ENCODE measurements around the gene CRABP2. TPM values are rescaled to one million over a fixed set of nuclear protein-coding genes. Genes with fewer than 3 reads are reported as not detected.

CRABP2 gene
- total RNA-seq, 2 donors from 2014 or later, result 0.99 to 3.6 TPM

DNA sequence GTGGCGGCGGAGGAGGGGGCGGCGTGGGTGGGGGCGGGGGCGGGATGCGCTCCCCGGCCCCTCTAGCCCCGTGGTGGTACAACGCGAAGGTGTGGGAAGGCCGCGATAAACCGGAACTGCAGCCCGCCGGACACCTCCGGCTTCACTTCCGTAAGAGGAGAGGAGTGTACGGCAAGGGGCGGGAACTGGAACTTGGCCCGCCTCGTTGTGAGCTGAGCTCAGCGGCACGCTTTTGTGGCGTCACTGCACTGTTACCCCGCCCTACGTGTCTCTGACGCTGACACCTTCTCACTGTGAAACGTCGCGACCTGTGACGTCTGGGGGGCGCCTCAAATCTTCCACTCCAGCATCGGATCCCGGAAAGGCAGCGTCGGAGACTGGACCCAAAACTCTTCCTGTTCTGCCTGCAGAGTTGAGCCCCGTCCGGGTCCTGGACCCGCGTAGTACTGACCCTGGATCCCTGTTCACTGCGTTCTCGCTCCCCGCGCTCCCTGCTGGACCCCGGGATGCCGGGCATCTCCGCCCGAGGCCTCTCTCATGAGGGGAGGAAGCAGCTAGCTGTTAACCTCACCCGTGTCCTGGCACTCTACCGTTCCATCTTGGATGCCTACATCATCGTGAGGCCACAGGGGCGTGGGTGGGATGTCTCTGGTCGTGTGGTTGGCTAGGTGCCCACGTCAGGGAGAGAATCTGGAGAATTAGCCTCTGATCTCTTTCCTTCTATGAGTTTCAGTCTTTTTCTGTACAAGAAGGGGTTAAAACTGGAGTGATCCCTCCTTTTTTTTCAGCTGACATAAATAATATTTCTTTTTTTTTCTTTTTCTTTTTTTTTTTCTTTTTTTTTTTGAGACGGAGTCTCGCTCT lies 23.4 kb upstream of the CRABP2 start, which contains the start of gene ISG20L2:
TSS of gene ISG20L2 (minus strand) at position 168 of the 864 bp plus-strand sequence. CDS start 1,114 bp downstream, outside the sequence.
- intact Hi-C loops (cut with DNase I), result no loop called here
- Histone ChIP-seq H3K4me3 (peak within 1 kb of the TSS; percentile 46 to 85), H3K9me3 (no peaks in the 10 kb centered on the region), H3K27ac (peak within 1 kb of the TSS; percentile 93 to 97 (median 96)), H3K4me1 (peaks cover 50% of the 10 kb centered on the region), H3K36me3 (replicated peaks in 1 of 2; ENCODE audit: insufficient read depth in 1 of 2, low read depth in 2 of 2) (peaks cover 0 to 2% of the 10 kb centered on the region in 2 donors), H3K27me3 (no peaks in the 10 kb centered on the region)
- peak; percentile 93 for ATAC-seq
- WGBS, 2 donors, result 1 to 2% methylated on average over 21 to 49 of the region's 57 CpGs
- DNase-seq, result peak; percentile 95 to 99 (median 98)
- peak in 2 of 3 donors; percentile 56 to 61 for TF ChIP-seq POLR2A (IDR thresholded peaks at IDR 0.05)
- TF ChIP-seq, protein P1, sequence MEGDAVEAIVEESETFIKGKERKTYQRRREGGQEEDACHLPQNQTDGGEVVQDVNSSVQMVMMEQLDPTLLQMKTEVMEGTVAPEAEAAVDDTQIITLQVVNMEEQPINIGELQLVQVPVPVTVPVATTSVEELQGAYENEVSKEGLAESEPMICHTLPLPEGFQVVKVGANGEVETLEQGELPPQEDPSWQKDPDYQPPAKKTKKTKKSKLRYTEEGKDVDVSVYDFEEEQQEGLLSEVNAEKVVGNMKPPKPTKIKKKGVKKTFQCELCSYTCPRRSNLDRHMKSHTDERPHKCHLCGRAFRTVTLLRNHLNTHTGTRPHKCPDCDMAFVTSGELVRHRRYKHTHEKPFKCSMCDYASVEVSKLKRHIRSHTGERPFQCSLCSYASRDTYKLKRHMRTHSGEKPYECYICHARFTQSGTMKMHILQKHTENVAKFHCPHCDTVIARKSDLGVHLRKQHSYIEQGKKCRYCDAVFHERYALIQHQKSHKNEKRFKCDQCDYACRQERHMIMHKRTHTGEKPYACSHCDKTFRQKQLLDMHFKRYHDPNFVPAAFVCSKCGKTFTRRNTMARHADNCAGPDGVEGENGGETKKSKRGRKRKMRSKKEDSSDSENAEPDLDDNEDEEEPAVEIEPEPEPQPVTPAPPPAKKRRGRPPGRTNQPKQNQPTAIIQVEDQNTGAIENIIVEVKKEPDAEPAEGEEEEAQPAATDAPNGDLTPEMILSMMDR (IDR thresholded peaks at IDR 0.05), result peak in 1 of 7 experiments; percentile 3

DNA sequence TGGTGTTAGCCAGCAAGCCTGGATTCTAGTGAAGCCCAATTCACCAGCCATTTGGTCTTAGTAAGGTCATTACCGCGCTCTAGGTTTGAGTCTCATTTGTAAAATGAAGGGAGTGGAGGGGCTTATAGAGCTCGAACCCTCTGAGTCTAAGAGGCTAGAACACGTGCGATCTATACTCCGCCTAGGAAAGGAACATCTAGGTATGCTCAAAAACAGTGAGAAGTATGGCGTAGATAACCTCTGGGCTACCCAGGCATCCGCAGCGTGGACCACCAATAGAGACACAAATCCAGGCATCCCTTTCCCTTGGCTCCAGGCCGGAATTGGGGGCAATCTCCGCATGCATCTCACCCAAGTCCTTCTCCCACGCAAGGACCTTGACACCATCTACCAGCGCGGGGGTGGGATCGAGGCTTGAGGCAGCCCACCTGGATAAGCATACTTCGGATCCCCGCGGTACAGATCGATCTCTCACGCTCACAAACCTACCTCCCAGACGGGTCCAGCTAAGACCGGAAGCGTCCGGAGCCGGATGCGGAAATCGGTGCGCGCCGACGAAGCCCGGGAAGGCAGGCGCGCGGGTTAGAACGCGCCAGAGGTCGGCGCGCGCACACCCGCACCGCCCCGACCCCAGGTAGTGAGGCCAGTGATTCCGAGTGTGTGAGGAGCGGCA lies 22.7 kb upstream of the CRABP2 start, which contains the start of gene METTL25B:
TSS of gene METTL25B (plus strand) at position 544 of the 673 bp plus-strand sequence. CDS start 636 bp downstream, outside the sequence.
- peak within 1 kb of the TSS; percentile 93 to 97 (median 96) for H3K27ac ChIP-seq
- H3K4me1 ChIP-seq, result peaks cover 50% of the 10 kb centered on the region
- peaks cover 0 to 6% of the 10 kb centered on the region in 2 donors for H3K36me3 ChIP-seq (replicated peaks in 1 of 2; ENCODE audit: insufficient read depth in 1 of 2, low read depth in 2 of 2)
- H3K9me3 ChIP-seq, result no peaks in the 10 kb centered on the region
- intact Hi-C loops (cut with DNase I), result no loop called here
- 0% methylated on average over 7 to 36 of the region's 46 CpGs for WGBS, 2 donors
- H3K27me3 ChIP-seq, result no peaks in the 10 kb centered on the region
- TF ChIP-seq POLR2A (IDR thresholded peaks at IDR 0.05), result peak; percentile 21 to 78 (median 77)
- TF ChIP-seq, protein P1 (IDR thresholded peaks at IDR 0.05), result no peak
- ATAC-seq, result peak; percentile 82
- peak; percentile 82 to 85 (median 84) for DNase-seq
- H3K4me3 ChIP-seq, result peak within 1 kb of the TSS; percentile 46 to 85

DNA sequence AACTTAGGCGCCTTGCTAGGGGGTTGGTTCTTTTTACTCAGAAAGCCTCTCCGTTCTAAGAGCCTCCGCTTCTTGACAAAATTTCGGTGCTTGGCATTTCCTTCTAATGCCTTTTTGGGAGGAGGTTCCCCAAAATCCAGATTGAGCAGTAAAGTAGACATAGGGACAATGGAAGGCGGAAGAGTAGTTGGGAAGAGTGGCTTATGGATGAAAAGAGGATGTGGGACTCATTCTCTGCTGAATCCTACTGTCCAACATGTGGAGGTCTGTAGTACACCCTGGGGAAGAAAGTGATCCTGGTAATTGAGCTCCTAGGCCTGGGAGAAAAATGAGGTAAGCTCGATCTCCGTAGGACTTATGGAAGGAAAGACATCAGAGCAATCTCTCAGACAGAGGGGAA lies 22.1 kb upstream of the CRABP2 start:
- H3K4me3 ChIP-seq, result peak overlapping the region; percentile 46 to 85
- no peak for DNase-seq
- TF ChIP-seq POLR2A (IDR thresholded peaks at IDR 0.05), result no peak
- TF ChIP-seq, protein P1 (IDR thresholded peaks at IDR 0.05), result no peak
- no peaks in the 10 kb centered on the region for H3K9me3 ChIP-seq
- H3K27ac ChIP-seq, result peak overlapping the region in 3 of 4 donors; percentile 93 to 97 (median 96)
- no peak for ATAC-seq
- peaks cover 0 to 10% of the 10 kb centered on the region in 2 donors for H3K36me3 ChIP-seq (replicated peaks in 1 of 2; ENCODE audit: insufficient read depth in 1 of 2, low read depth in 2 of 2)
- H3K4me1 ChIP-seq, result peaks cover 50% of the 10 kb centered on the region
- intact Hi-C loops (cut with DNase I), result no loop called here
- no peaks in the 10 kb centered on the region for H3K27me3 ChIP-seq
- WGBS, 2 donors, result 40 to 55% methylated on average over 7 of the region's 7 CpGs

DNA sequence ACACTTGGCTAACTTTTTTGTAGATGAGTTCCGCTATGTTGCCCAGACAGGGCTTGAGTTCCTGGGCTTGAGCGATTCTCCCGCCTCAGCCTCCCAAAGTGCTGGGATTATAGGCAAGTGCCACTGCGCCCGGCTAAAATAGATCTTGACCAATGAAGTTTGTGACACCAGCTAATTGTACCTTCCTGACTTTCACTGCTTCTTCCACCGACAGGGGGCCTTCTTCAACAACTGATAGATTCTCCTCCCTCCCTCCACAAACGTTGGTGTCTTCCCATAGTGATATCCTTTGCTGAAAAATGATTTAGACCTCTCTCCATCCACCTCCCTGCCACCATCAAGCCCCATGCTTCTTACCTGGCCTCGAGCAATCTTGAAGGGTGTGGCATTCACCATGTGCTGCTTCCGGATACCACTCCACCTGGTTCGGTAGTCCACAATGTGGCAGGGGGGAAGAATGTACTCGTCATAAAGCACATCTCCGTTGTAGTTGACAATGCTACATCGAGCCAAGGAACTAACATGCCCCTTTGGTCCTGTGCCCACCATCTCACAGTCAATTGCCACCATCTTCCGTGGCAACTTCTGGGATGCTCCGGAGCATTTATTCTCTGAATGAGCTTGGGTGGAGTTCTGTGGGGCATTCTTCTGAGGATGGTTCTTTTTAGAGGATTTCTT lies 21.3 kb upstream of the CRABP2 start:
- no peaks in the 10 kb centered on the region for H3K27me3 ChIP-seq
- no peak overlapping the region for H3K4me3 ChIP-seq
- H3K4me1 ChIP-seq, result peaks cover 50% of the 10 kb centered on the region
- ATAC-seq (no peak), DNase-seq (peak in 3 of 4 donors; percentile 48 to 64 (median 61))
- H3K27ac ChIP-seq, result no peak overlapping the region
- H3K9me3 ChIP-seq, result no peaks in the 10 kb centered on the region
- intact Hi-C loops (cut with DNase I), result no loop called here
- 29 to 35% methylated on average over 14 to 15 of the region's 15 CpGs for WGBS, 2 donors
- H3K36me3 ChIP-seq (replicated peaks in 1 of 2; ENCODE audit: insufficient read depth in 1 of 2, low read depth in 2 of 2), result peaks cover 0 to 10% of the 10 kb centered on the region in 2 donors
- TF ChIP-seq, protein P1 (IDR thresholded peaks at IDR 0.05), result peak in 6 of 7 experiments; percentile 23 to 57 (median 44)
- TF ChIP-seq POLR2A (IDR thresholded peaks at IDR 0.05), result no peak

Measured in body of pancreas (tissue), 4 donors.